NCI-H1436 (cell line): Measurements from ENCODE around the gene GLS.
"Not testable (repeated sequence)": the region's sequence is repeated elsewhere in the genome, so short reads cannot be mapped to it uniquely, and the experiment has no call there.

Source experiments
- DNase-seq: peaks from one replicate; lab custom pipeline; 2025; lab: John Stamatoyannopoulos, UW

The GLS gene

GRCh38 chr2:190933361-190933760 is 52.7 kb downstream of the GLS start:
- no peak for DNase-seq

GRCh38 chr2:190935054-190935453 is 54.4 kb downstream of the GLS start:
- DNase-seq, result no peak

GRCh38 chr2:190938771-190939335 is 58.2 kb downstream of the GLS start:
- DNase-seq, result no peak

- DNase-seq, result no peak
Measured at GRCh38 chr2:190940454-190940853, 59.8 kb downstream of the GLS start.

GRCh38 chr2:190941571-190941970 is 61.0 kb downstream of the GLS start:
- DNase-seq, result no peak

- no peak for DNase-seq
Measured at GRCh38 chr2:190942697-190943096, 62.1 kb downstream of the GLS start.

- no peak for DNase-seq
Measured at GRCh38 chr2:190943706-190944105, 63.1 kb downstream of the GLS start.

GRCh38 chr2:190947141-190947540 is 66.5 kb downstream of the GLS start:
- DNase-seq, result no peak

GRCh38 chr2:190947711-190948251 is 67.2 kb downstream of the GLS start:
- DNase-seq, result no peak

GRCh38 chr2:190948671-190949070 is 68.0 kb downstream of the GLS start:
- no peak for DNase-seq

GRCh38 chr2:190950566-190950991 is 70.0 kb downstream of the GLS start:
- no peak for DNase-seq

- no peak for DNase-seq
Measured at GRCh38 chr2:190953257-190953656, 72.6 kb downstream of the GLS start.

- DNase-seq, result no peak
Measured at GRCh38 chr2:190959911-190960788, 79.5 kb downstream of the GLS start.

- DNase-seq, result not testable (repeated sequence)
Measured at GRCh38 chr2:190961117-190961516, 80.5 kb downstream of the GLS start.

- DNase-seq, result no peak
Measured at GRCh38 chr2:190961918-190962487, 81.4 kb downstream of the GLS start.

- no peak for DNase-seq
Measured at GRCh38 chr2:190963088-190963487, 82.5 kb downstream of the GLS start.

GRCh38 chr2:190964170-190964795 is 83.7 kb downstream of the GLS start:
- no peak for DNase-seq

- DNase-seq, result no peak
Measured at GRCh38 chr2:190965580-190966222, 85.1 kb downstream of the GLS start.

- no peak for DNase-seq
Measured at GRCh38 chr2:190968522-190968921, 87.9 kb downstream of the GLS start.

GRCh38 chr2:190970160-190970559 is 89.5 kb downstream of the GLS start:
- no peak for DNase-seq

GRCh38 chr2:190970873-190971506 is 90.4 kb downstream of the GLS start:
- DNase-seq, result no peak
